HS-5 (cell line): Measurements from ENCODE around the gene KNCN.

Experiments used
- DNase-seq: peaks from one replicate; pipeline ENCODE4 v3.0.0-alpha.2; 2012; ENCODE audit warnings: low read depth

Gene KNCN

DNA sequence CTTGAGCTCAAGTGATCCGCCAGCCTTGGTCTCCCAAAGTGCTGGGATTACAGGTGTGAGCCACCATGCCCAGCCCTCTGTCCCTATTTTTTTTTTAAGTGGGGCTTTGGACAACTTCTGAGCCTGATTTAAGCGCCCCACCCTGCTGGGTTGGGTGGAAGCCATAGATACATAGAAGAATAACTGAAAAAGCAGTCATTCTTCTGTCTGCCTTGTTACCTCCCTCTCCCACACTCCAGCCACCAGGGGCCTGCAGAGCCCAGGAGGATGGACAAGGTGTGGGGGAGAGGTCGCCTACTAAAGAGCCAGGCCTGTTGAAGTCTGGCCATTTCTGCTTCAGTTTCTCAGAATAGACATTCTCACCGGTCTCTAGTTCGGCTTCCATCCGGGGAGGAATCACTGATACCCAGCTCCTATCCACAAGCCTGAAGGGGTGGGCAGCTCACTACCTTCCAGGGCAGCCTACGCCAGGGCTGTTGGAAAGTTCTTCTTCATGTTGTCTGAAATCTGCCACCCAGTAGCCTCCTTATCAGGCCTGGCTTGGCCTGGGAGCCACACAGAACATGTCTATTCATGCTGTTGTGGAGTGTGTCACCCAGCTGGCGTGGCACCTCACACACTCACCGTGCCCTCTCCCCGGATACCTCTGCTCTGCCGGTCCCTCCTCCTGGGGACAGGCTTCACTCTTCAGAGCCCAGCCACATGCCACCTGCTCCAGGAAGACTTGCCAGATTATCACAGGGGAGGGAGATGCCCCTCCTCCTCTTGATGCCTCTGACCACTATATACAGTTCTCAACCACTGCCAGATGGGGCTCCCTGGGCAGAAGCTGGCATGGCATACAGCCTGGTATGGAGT, 27.7 kb downstream of the KNCN start:
- no peak for DNase-seq

DNA sequence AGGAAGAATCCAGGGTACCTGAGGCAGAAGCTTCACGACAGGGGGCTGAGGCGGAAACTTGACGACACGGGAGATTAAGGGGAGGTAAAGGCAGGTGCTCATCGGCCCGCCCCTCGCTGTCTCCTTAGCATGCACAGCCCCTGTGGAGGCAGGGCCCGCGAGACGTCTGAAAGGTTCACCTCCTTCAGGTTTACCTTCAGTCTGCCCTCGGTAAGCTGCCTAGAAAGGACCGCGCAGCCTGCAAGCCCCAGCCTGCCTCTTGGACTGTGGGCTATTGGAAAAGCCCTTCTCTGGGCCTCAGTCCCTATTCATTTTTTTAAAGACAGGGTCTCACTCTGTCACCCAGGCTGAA, 28.5 kb downstream of the KNCN start:
- no peak for DNase-seq

DNA sequence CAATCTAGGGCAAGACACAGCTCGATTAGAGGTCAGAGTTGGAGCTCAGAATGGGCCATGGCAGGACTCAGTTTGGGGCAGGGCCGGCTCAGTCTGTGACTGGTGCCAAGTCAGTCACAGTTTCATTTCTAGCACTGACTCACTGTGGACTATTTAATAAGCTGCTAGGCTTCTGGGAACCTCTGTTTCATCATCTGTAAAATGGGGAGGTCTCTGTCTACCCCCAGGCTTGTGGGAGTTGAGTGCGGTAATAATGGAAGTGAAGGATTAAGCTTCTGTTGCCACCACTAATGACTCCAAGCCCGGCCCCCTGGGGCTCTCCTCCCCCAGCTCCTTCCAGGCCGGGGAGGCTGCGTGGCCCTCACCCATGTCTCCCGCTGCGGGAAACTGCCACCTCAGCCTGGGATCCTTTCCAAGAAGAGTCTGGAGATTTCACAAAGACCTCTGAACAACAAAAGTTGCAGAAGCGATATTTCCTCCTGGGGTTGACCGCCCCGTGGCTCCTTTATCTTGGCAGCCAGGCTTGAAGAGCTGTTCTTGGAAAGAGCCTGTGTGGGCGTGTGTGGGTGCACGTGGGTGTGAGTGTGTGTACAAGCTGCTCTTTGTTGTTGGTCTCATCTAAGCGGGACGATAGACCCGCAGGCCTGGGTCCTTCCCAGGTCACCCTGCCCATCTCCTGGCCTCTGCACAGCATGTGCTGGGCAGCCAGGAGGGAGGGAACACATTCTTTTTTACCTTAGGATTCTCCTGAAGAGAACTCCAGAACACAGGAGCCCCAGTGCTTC, 29.1 kb downstream of the KNCN start:
- no peak for DNase-seq

DNA sequence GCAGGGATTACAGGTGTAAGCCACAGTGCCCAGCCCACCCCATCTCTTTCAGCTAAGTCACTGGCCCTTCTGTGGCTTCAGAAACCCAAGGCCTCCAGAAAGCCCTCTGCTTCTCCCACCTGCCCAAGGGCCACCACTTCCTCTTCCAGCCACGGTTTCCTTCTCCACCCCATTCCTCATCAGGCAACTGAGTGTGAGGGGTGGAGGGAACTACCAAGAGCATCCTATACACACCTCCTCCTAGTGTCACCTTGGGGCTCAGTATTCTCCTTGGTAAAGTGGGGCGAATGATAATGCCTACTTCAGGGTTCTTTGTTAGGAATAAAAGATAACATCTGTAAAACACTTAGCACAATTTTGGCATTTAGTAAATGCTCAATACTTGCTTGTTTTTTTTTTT, 30.0 kb downstream of the KNCN start:
- DNase-seq = no peak

DNA sequence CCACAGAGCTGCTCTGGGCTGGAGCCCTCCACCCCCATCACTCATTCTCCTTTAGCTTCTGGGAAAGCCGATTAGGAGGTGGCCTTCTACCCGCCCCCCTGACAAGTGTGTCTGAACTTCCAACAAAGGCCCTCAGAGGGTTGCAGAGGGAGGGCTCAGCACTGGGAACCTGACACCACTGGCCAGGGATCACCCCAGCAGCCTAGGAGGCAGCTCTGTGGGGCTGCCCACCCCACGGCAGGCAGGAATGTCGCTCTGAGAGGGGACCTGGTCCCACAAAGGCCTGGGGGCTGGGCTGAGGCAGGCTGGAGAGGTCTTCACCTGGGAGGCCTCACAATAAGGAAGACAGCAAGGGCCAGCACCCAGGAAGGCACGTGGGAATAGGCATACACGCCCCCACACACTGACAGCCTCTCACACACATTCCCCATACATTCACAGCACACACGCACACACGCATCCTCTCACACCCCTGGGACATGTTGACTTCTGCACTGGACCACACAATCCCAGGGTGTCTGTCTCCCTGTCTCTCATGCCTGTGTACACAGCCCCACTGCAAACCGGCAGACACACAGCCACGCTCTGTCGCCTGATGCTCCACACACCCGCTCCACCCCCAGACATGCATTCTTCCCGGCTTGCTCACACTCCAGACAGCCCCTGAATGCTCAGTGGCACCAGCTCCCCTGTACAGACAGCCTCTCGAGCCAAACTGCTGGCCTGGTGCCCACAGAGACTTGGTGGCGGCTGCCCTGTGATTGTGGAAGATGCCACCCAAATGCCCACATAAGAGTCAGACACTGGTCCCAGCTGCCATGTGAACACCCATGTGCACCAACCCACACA, 31.2 kb downstream of the KNCN start:
- no peak for DNase-seq

DNA sequence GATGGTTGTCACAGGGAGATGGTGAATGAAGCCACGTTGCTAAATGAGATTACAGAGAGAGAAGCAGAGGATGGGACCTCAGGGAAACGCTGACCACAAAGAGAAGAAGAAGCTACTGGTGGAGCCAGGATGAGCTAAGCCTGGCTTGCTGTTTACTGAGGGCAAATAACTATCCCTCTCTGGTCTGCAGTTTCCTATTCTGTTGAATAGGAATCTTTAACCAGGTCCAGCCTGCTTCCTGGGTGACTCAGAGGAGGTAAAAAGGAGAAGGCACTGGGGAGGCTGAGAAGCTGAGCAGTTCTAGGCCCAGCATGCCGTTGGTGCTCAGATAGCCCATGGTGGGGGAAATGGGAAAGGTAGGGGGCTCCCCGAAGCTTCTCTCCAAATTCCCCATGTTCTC, 32.2 kb downstream of the KNCN start:
- DNase-seq = no peak

DNA sequence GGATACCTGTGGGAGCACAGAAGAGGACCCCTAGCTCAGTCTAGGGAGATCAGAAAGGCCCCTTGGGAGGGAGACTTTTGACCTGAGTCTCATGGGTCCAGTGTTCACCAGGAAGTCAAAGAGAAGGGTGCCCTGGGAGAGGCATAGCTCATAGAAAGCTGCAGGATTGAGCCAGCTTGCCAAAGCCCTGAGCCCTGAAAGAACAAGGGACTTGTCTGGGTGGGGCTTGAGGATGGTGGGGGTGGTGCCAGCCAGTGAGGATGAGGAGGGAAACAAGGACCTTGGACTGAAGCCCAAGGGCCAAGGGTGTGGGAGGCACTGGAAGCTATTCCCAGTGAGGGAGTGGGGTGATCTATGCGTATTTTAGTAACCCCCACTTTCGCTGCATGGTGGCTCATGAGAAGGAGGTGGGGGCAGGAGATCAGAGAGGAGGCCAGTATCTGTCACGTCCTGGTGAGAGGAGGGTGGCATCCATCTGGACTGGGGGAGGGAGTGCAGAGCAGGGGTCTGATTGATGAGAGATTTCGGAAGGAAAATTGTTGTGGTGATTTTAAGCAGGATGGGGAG, 33.4 kb downstream of the KNCN start:
- DNase-seq = no peak

DNA sequence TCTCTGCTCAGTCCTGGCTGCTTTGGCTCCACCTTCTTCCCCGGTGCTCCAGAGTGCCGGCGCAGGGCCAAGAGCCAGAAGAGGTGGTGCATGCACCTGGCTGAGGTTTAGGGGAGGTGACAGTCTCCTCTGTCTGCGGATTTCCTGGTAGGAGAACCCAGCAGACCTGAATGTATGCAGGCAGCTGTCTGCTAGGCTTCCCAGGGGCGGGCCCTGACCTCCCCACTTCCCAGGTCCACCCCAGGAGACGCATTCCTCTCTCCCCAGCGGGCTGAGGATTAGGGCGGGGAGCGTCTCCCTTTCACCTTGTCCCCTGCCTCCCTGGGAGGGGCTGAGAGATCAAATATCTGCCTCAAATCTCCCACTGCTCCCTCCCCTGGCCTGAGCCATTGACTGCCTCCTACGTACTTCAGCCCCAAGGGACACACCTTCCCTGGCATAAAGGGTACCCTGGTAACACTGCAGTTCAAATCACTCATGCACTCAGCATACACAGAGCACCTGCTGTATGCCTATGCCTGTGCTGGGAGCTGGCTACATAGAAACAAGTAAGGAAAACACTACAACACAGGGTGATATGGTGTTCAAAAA, 34.3 kb downstream of the KNCN start:
- no peak for DNase-seq

DNA sequence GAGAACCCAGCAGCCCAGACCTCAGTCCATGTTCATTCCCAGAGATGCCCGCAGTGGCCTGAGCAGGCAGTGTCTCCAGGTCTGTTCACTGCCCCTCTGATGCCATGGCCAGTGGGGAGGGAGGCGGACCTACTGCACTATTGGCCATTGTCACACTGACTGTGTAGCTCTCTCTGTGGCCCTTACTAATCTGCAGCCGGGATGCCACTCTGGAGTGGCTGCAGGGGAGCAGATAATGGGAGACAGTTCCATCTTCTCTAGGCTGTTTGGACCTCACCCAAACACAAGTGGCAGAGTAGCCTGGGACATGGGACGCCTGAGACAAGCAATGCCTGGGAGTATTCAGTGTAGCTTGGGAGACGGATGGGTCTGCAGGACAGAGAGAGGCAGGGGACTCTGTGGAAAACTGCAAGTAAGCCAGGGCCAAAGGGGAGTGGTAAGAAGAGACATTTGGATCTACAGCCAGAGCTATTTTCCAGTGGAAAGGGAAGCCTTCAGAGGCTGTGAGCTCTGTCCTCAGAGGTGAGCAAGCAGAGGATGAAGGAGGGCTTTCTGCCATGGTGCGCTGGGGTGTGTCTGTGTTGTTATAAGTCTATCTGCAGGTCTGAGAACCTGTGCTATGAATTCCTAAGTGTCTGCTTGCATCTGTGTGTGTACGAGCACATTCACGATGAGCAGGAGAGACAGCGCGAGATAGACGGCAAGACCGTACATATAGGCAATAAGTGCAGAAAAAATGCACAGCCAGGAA, 35.1 kb downstream of the KNCN start:
- no peak for DNase-seq

DNA sequence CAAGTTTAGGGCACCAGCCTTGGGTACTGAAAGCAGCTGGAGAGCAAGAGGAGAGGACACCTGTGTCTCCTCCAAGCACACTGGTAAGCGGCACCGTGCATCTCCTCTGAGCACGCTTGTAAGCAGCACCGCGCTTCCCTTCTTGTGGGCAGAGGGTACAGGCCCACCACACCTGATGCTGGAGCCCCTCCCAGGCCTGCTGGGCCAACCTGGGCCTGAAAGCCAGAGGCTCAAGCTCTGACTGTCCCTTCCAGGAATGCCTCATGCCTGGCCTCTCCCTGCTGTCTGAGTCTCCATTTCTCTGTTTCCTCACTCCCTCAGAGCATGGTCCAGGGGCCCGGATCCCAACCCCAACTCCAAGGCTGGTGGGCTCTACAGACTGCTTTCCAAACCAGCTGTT, 35.9 kb downstream of the KNCN start:
- no peak for DNase-seq

DNA sequence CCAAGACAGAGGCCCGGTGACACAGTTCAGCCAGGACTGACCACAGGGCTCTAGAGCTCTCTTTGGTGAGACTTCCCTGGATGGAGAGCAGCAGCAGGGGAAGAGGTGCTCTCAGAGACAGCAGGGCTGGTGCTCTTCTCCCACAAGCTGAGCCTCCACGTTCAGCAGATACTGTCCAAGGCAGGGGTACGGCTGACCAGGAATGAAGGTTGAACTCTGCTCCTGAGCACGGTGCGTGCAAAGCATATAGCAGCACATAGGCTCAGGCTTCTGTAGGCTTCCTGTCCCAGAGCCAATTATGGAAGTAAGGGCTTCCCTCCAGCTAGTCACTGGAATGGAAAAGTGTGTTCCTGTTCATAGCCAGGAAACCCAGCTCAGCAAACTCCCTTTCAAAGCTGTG, 37.9 kb downstream of the KNCN start:
- DNase-seq = no peak

DNA sequence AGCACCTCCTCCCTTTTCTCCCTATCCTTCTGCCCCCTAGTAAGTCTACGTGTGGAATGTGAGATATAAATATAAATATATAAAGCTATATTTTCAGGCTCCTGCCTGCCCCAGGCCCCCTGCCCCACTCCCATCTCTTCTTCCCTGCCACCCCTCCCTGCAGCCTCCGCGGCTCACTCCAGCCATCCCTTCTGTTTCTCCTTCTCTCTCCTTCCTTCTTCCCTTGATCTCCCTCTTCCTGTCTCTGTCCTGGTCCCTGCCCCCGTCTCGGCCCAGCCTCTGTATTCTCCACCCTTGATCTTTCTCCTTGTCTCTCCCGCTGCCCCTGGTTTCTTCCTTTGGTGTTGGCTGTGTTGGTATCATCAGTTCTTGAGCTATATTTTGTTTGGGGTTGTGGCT, 38.7 kb downstream of the KNCN start:
- DNase-seq = no peak

DNA sequence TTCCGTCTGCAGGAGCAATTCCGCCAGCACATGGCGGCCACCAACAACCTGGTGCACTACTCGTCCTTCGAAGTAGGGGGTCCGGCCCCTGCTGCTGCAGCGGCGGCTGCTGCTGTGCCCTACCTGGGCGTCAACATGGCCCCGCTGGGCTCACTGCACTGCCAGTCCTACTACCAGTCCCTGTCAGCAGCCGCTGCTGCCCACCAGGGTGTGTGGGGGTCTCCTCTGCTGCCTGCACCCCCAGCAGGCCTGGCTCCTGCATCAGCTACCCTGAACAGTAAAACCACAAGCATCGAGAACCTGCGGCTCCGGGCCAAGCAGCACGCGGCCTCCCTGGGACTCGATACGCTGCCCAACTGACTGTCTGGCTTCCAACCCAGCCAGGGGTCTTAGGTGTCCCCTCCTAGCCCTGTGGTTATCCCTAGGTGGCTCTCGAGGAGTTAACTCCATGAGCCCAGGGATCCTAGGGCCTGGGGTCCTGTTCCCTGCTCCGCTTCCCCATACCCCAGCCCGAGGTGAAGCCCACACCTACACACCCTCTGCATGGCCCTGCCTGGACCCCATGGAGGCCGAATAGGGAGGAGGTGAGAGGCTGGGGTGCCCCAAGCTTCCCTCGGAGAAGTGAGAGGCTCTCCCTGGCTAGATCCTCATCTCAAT, 39.2 kb downstream of the KNCN start:
- DNase-seq = no peak

DNA sequence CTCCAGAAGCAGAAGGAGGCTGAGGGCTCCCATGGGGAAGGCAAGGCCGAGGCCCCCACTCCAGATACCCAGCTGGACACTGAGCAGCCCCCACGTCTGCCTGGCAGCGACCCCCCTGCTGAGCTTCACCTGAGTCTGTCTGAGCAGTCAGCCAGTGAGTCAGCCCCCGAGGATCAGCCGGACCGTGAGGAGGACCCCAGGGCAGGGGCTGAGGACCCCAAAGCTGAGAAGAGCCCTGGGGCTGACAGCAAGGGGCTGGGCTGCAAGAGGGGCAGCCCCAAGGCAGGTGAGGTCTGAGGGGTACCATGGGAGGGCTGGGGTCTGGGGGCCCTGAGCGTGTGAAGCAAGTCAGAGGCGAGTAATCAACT, 40.5 kb downstream of the KNCN start:
- DNase-seq = no peak

DNA sequence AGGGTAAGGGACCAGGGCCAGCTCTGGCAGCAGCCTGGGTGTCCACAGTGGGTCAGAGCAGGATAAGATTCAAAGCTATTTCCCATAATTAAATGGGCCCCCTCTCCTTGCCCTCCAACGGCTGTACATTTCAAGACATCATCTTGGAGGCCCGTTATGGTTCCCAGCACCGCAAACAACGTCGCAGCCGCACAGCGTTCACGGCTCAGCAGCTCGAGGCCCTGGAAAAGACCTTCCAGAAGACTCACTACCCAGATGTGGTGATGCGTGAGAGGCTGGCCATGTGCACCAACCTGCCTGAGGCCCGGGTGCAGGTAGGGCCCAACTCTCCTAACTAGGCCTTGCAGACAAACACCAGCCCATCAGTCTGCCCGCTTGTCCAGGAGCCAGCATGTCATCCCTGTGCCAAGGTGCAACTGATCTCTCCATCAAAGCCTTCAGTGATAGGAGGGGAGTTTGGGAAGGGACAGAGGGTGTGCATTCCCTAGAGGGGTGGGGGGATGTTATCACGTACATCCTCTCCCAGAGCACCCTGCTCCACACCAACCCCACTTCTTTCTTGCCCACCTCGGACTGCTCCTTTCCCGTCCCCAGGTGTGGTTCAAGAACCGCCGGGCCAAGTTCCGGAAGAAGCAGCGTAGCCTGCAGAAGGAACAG, 41.0 kb downstream of the KNCN start:
- no peak for DNase-seq

DNA sequence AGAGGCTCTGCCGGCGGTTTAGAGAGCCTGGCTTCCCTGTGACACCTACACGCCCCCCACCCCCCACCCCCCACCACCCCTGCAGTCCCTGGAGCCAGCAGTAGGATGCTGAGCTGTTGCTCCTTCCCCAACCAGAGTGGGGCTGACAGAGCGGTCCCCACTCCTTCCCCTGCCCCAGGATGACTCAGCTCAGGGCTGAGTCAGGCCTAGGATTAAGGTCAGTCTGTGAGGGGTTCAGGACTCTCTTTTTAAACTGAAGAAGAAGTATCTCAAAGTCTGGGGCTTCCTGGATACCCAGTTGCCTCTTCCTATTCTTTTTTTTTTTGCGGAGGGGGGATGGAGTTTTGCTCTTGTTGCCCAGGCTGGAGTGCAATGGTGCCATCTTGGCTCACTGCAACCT, 42.7 kb downstream of the KNCN start:
- no peak for DNase-seq

DNA sequence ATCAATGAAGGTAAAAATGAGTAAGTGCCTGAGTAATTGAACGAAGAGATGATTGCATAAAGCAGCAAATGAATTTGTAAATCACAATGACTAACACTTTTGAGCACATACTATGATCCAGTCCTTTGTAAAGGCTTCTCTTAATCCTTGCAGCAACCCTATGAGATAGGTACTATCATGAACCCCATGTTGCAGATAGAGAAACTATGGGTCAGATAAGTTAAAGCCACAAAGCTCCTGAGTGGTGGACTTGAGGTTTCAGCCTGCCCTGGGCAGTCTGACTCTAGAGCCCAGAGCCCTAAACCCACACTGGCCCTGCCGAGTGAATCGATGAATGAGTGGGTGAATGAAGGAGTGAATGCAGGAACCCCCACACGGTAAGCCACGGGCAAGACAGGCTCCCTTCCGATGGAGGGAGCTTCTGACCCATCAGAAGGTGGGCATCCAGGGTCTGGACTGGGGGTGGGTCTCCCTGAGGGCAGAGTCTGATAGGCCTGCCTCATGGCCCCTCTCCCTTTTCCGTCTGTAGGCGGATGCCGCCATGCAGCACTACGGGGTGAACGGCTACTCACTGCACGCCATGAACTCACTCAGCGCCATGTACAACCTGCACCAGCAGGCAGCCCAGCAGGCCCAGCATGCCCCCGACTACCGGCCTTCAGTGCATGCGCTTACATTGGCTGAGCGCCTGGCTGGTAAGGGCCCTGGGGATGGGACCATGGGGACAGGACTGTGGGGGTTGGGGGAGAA, 44.8 kb downstream of the KNCN start:
- DNase-seq = no peak

DNA sequence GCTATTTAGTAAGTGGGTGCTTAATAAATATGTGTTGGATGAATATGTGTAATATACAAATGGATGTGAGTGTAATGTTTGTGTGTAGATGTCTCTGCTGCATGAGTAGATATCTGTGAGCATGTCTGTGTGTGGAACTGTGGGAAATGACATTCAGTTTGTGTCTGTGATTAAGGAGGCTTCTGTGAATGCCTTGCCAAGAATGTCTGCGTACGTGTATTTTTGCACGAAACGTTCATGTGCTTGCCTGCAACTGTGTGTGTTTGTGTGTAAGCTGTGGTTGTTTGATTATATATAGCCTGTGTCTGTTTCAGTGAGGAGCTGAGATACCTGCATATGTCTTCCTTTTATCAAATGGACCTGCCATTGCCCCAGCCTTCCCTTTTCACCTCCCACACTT, 48.0 kb downstream of the KNCN start:
- DNase-seq = no peak

DNA sequence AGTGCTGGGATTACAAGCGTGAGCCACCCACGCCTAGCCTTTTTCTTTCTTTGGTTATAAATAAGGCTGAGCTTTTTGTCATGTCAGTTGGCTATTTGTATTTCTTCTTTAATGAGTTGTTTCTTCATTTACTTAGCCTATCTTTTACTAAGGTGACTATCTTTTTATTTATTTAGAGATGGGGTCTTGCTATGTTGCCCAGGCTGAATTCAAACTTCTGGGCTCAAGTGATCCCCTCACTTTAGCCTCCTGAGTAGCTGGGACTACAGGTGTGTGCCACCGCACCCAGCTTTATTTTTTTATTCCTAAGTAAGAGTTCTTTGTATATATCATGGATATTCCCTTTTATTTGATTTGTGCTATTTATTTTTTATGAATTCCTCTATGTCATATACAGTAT, 49.9 kb downstream of the KNCN start:
- no peak for DNase-seq

DNA sequence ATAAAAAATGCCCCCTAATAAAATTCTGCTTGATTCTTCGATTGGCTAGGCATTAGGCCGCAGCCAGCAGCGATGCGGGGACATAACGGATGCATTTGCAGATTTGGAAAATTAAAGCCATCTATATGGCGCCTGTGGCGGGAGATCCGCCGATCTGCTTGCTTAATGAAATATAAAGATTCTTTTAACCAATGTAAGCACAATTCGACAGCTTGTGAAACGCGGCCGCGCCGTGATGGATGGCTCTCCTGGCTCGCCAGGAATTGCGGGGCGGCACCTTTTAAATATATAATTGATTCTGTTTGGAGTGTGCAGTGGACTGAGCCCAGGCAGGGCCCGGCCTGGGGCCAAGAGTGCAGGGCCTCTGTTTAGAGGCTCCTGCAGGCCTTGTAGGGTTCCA, 53.8 kb downstream of the KNCN start:
- DNase-seq = no peak
